Astrocyte (in vitro differentiated cells and primary cell): ENCODE measurements around the gene KCNQ1.

ENCODE experiments used
- EZH2 ChIP-seq: IDR thresholded peaks from 2 replicates; pipeline ENCODE4 v1.6.1; 2012; ENCODE audit warnings: mild to moderate bottlenecking, low read length, inconsistent platforms; ENCODE audit not compliant: insufficient read depth
- TF ChIP-seq, protein P1 (sequence below): IDR thresholded peaks from 2 replicates; pipeline ENCODE4 v1.5.1; 2011; ENCODE audit warnings: low read depth, mild to moderate bottlenecking, inconsistent platforms, low read length, moderate library complexity; ENCODE audit not compliant: insufficient read depth

DNA sequence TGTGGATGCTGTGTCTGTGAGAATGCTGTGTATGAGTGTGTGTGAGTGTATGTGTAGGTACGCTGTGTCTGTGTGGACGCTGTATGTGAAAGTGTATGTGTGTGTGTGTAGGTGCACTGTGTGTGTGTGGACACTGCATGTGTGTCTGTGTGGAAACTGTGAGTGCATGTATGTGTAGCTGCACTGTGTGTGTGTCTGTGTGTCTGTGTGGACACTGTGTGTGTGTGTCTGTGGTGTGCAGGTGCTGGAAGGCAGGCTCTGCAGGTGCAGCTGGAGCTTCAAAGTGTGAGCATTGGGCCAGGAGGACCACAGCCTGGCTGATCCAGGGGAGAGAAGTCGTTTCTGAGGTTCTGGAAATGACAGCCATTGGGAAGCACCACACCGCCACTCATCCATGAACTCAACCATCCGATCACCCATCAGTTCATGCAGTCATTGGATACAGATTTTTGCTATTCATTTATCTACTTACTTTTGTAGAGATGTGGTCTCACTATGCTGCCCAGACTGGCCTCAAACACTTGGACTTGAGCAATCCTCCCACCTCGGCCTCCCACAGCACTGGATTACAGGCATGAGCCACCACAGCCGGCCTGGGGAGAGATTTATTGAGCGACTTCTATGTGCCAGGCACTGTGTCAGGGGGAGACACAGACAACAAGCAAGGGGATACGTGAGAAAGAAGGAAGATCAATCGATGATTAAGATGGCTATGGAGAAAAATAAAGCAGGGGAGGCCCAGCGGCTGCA, 10.1 kb upstream of the KCNQ1 start:
- TF ChIP-seq, protein P1, sequence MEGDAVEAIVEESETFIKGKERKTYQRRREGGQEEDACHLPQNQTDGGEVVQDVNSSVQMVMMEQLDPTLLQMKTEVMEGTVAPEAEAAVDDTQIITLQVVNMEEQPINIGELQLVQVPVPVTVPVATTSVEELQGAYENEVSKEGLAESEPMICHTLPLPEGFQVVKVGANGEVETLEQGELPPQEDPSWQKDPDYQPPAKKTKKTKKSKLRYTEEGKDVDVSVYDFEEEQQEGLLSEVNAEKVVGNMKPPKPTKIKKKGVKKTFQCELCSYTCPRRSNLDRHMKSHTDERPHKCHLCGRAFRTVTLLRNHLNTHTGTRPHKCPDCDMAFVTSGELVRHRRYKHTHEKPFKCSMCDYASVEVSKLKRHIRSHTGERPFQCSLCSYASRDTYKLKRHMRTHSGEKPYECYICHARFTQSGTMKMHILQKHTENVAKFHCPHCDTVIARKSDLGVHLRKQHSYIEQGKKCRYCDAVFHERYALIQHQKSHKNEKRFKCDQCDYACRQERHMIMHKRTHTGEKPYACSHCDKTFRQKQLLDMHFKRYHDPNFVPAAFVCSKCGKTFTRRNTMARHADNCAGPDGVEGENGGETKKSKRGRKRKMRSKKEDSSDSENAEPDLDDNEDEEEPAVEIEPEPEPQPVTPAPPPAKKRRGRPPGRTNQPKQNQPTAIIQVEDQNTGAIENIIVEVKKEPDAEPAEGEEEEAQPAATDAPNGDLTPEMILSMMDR = no peak
- TF ChIP-seq EZH2 = no peak
